Stimulated activated CD4-positive, alpha-beta T cell treated with anti-CD3 and anti-CD28 coated beads, Interleukin-2, amount 100 ng/mL, for 24 hours (primary cell): ENCODE data around the gene CPNE5.

Experiments used
- DNase-seq, 2 donors: peaks; one replicate each; pipeline ENCODE4 v3.0.0-alpha.2; 2020

The CPNE5 gene

DNA sequence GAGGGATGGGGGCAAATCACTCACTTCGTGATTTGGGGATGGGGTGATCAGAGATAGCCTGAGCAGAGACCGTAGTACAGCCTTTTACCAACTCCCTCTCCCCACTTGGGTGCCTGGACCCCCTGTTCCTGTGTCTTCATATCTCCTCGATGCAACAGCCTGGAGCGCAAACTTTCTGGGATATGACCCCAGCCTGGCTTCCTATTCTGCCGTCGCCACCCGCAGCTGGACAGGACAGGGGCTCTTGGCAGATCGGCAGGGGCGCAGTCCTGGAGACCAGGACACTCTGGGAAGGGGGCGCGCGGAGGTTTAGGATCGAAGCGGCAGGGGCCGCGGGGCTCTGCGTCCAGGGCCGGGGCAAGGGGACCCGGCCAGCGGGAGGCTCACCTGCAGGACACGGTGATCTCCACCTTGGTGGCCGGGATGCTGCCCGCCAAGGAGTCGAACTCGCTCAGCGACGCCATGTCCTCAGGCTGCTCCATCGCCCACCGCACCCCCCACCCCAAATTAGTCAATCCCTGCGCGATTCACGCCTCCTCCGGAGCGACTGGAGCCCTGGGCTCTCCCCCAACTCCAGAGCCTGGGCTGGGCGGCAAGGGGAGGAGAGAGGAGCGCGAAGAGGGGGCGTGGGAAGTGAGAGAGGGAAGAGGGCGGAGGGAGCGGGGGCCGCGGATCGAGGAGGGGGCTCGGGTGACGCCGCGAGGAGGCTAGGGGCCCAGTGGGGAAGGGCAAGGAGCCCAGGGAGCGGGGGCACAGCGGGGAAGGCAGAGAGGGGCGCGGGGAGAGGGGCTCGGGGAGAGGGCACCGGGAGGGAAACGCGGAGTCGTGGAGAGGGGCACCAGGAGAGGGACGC, at the start of gene CPNE5:
Gene CPNE5 (minus strand): TSS at position 549 of the 853 bp plus-strand sequence. CDS start 67 bp downstream, at position 482.
- no peak for DNase-seq

DNA sequence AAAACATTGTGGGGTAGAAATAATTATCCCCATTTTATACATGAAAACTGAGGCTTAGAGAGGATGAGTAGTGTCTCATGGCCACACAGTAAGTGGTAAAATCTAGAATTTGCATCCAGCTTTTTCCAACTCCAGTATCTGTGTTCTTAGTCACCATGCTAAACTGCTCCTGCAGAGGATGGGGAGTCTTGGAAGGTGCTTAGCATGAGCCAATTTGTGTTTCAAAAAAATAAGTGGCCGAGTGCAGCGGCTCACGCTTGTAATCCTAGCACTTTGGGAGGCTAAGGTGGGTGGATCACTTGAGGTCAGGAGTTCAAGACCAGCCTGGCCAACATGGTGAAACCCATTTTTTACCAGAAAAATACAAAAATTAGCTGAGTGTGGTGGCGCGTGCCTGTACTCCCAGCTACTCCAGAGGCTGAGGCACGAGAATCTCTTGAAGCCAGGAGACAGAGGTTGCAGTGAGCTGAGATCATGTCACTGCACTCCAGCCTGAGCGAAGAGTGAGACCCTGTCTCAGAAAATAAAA, 48.9 kb upstream of the CPNE5 start:
- DNase-seq = no peak

DNA sequence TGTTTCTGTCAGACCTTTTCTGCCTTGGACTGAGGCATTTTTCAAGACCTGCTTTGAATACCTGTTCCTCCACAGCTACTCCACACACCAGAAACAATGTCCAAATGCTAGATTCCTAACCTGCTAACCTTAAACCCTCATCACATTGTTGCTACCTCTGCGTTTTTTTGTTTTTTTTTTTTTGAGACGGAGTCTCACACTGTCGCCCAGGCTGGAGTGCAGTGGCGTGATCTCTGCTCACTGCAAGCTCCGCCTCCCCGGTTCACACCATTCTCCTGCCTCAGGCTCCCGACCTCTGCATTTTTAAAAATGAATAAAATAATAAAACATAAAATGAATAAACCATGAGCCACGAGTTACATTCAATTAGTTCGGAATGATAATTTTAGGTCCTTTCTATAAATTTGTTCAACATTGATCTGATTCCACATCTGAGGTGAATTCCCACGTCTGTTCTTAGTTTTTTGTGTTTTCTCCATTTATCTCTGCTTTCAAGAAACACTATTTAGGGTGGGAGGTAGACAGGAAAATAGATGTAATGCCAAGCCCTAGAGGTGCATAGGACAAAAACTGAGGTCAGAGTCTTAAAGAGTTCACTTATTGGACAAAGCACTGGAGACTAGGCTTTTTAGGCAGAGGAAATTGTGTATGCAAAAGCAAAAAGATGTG, 47.8 kb upstream of the CPNE5 start:
- no peak for DNase-seq

DNA sequence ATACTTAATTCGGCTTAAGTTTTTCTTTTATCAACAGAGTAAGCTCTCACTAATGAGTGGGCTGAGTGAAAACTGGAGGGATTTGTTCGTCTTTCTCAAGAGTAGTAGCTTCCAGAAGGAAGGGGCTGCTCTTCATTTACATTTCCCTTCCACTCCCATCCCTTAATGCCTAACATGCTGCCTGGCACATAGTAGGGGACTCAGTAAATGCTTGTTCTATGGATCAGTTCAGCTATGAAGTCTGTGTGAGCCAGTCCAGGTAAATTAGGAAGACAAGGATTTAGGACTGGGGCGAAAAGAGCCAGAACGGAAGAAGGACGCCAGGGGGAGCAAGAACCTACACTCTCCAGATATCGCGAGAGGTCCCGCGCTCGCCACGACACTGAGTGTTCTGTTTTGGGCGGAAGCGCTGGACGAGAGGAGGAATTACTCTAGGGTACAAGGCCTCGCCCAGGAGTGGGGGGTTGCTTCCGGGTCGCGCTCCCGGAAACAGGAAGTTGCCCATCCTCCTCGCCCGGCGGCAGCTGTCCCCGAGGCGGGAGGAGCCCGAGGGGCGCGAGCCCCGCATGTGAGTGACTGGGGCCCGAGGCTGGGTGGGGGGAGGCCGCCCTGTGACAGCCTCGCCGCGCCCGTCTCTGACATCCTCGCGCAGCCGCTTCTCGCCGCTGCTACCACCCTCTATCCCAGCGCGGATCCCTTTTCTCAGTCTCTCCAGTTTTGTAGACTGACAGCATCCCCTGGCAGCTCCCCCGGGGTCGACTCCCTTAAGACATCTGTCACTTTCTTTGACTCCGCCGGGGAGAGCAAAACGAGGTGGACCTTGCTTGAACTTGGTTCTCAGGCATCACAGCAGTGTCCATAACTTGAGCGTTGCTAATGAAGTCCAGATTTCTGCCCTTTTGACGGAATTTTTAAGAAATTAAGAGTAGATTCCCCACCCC, 46.5 kb upstream of the CPNE5 start, which contains the start of gene C6orf89:
Gene C6orf89 (plus strand): TSS at position 492 of the 941 bp plus-strand sequence. CDS start 13,493 bp downstream, outside the sequence.
- peak; percentile 96 to 97 for DNase-seq

DNA sequence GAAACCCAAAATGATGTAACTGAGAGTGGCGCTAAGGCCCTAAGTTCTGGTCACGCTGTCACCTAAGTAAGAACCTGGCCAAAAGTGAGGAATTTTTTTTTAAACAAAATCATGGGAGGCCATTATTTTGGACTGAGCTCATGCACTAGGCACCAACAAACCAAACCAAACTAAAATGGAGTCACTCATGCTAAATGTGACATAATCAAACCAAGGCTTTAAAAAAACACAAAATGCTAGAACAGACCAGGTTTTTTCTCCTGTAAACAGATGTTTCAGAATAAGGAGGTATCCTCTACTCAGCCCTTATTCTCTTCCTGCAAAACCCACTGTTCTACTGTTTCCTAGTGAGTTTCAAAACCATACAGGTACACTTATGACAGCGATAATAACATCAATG, 45.4 kb upstream of the CPNE5 start:
- DNase-seq = no peak

DNA sequence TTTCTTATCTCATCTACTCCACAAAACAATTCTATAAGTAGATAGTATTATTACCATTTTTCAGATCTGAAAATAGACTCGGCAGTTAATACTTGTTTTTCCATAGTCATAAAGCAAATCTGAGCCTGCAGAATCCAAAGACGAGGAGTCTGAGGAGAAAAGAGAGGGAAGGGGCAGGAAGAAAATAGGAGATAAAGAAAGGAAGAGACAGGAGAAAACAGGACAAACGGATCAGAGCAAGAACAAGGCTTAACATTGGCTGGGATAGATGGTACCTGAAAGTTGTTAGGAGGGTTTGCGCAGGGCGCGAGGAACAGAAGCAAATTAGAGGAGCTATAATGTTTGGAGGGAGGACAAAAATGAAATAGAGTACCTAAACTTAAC, 36.0 kb upstream of the CPNE5 start:
- DNase-seq = no peak

DNA sequence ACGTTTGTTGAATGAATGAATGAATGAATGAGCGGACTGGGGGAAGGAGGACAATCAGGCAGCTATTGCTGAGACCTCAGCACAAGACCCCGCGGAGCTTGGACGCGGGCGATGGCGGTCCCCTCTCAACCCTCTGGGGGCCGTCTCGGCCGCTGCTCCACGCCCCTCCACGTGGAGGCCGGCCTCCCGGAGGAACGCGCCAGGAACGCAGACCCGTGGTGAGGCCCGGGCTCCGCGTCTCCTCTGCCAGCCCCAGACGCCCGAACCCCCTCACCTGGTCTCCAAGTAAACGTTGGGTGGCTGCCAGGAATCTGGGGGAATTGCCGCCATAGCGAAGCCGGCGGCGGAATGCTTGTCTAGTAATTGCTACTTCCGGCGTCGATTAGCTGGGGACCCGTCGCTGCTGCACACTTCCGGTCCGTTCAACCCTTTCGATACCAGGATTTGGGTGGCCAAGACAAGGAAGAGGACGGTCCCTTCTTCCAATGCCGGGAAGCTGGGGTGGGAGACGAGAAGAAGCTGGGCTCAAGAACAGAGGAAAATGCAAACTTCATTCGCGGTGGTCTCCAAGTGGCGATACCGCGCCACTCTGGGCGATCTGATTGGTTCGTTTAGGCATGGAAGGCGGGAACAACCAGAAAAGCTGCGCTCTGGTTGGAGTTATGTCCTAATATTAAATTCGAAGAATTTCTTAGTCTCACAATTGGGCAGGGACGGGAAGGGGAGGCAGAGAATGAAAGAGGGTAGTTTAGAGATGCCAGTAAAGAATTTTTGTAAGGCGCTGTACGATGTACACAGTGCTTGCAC, 35.4 kb upstream of the CPNE5 start, which contains the start of gene PPIL1:
Gene PPIL1 (minus strand): TSS at position 361 of the 807 bp plus-strand sequence. CDS start 31 bp downstream, at position 330.
- peak; percentile 83 to 86 for DNase-seq

DNA sequence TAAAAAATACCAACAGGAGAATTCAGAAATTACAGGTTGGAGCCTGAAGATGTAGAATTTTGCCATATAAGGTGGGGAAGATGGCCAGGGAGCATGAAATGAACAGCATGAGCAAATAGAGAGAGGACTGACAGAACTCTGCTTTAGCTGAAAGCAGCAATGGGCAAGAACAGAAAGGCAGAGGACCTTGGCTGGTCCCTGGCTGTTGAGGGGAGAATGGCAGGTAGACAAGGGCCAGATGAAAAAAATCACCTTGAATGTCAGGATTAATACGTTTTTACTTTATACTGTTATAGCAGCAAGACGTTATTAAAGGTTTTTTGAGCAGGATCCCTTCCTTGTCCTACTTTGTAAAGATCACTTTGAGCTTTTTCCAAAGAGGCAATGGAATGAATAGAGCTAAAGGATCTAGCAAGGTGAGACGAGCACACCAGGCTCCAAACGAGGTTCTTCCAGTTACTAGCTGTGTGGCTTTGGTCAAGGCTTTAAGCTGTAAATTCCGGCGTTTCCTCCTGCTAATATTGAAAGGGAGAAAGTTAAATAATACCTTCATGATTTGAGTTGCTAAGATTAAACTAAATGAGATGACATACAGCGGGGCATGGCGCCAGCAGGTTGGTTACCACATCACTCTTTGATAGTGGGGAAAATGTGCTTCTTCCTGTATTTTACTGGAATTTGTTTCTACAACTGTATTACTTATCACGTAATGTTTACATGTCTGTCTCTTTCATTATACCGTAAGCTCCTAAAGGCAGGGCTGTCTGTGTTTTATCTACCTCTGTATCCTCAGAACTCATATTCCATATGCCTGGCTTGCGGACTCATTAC, 34.6 kb upstream of the CPNE5 start:
- no peak for DNase-seq

DNA sequence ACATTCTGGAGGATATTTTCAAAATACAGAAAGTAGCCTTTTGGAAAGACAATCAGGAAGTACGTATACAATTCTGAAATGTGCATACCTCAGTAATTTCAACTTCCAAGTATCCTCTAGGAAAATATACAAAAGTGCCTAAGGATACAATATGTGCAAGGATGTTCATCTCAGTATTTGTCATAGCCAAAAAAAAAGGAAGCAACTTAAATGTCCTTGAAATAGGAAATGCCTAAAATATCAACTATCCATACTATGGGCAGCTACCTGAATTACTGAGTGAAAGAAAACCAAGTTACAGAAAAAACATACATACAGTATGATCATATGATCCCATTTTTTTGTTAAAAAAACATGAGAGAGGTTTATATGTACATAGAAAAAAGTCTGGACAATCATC, 33.9 kb upstream of the CPNE5 start:
- DNase-seq = no peak

DNA sequence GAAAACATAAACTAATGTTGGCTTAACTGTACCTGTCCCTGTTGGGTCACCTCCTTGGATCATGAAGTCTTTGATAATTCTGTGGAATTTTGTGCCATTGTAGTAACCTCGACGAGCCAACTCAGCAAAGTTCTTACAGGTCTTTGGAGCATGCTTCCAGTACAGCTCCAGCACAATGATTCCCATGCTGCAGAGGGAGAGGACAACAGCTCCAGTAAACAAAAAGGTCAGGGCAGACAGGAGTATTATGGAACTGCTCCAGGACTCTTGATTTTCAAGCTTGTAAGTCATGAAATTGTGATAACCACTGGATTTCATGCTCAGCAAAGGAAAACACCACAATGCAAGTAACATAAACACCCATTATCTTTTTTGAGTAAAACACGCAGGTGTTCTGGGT, 32.4 kb upstream of the CPNE5 start:
- DNase-seq = no peak

DNA sequence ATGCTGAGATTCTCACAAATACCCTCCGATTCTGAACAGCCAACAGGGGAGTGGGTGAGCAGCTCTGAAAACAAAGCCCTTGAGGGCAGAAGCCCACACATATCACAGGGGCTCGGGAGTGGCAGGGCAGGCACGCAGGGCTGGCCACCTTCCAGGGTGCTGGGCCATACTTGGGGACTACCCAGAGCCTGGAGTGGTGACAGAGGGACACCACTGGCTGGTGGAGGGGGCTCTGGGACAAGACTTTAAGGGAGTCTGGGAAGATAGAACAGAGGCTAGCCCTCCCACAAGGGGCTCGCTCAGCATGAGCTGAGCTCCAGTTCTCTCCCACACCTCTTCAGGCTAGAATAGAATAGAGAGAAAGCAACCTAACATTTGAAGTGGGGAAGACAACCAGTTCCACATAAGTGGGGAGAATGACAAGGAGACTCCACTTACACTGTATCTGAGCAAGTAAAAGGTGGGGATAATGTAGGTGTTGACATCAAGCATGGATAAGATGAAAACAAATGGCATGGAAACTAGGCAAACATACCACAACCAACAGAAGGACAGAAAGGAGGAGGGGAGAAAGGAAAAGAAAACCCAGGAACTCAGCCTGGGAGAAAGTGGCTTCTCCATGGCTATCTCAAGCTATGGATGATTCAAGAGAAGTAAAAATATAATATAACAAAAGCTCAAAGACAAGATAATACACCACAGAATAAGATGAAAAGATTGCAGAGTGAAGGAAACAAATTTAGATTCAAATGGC, 28.4 kb upstream of the CPNE5 start:
- DNase-seq = no peak

DNA sequence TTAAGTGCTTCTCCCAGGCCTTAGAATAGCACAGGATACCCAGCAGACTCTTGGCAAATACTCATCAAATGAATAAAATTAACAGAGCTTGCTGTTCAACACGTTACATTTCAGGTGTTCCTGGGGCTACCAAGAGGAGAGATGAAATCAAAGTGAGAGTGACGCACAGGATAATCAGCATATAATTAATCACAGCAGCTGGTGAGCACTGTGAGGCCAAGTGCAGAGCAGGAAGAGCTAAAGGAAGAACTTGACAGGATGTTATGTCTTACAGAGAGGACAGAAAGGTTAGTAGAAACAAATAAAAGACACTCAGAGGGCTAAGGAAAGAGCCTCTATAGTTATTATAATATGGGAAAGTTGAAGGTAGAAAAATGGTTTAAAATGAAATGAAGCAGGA, 26.6 kb upstream of the CPNE5 start:
- DNase-seq = no peak

DNA sequence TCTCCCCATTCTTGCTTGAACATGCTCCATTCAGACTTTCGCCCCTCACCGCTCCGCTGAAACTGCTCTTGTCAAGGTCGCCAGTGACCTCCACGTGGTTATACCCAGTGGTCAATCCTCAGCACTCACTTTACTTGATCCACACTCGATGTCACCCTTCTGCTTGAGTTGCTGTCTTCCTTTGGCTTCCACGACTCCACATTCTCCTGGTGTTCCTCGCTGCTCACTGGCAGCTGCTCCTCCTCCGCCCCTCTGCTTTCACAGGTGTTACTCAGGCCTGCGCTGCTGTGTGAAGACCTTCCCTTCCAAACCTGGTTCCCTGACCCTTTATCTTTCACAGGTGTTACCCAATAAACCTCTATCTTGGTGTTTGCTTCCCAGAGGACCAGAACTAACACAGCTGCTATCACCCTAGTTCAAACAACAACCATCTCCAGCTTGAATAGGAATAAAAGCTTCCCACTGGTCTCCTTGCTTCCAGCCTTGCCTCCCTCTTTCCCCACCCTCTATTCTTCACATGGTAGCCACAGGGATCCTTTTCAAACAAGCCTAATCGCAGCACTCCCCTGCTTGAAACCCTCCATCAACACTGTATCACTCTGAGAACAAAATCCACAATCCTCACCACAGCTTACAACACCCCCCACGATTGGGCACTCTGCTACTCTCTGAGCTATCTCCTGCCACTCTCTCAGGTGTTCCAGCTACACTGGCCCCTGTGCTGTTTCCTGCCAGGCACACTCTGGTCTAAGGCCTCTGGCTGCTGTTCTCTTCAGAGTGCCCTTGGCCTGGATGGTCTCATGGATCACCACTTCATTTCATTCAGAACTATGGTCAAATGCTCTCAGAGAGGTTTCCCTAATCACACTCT, 24.7 kb upstream of the CPNE5 start:
- DNase-seq = no peak

DNA sequence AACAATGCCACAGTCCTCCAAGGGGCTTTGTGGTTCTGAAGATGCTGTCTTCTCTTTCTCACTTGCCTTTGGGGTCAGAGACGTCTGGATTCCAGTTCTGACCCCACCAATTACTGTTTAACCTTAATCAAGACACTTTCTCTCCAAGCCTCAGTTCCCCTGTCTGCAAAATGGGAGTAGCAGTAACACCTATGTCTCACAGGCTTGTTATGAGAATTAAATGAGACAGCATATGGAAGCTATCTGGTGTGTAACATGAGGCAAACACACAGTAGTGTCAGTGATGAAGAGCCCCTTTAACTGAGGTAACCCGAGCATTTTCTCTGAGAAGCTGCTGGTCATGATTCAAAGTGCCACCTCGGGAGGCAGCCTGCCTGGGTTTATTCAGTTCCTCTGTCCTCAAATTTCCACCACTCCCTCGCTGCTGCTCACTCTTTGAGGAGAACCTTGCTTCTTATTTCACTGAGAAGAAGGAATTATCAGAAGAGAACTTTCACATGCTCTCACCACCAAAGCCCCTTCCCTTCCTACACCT, 23.7 kb upstream of the CPNE5 start:
- DNase-seq = no peak

DNA sequence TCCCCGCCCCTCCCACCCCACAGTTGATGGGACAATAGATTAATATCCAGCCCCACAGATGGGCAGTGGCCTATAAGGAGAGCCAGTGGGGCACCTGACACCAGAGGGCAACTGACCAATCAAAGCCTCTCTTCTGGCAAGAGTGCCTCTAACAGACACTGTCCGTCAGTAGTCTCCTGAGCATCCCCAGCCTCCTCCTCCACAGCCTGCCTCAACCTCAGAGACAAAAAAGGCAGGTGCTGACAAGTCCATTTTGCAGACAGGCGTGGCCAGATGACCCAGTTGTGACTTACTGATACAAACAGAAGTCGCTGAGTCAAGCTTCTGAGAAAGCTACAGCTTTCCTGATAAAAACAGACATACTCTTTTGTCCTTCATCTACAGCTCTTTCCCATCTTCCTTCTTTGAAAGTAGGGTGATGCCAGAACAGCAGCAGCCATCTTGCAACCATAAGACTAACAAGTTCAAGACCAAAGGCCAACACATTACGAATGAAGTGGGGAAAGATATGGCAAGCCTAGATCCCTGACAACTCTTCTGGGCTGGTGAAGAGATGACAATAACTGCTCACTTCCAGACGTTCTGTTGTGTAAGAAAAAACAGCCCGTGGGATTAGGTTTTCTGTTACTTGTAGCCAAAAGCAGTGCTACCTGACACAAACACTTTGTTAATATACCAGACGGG, 23.1 kb upstream of the CPNE5 start:
- no peak for DNase-seq

DNA sequence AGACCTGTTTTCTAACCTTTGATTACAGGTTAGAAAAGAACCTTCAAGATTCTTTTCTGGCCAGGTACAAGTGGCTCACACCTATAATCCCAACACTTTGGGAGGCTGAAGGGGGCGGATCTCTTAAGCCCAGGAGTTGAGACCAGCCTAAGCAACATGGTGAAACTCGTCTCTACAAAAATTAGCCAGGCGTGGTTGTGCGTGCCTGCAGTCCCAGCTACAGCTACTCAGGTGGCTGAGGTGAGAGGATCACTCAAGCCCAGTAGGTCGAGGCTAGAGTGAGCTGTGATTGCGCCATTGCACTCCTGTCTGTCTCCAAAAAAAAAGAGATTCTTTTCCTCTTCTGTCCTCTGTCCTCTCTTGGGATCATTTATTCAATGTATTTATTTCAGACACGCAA, 20.9 kb upstream of the CPNE5 start:
- no peak for DNase-seq

DNA sequence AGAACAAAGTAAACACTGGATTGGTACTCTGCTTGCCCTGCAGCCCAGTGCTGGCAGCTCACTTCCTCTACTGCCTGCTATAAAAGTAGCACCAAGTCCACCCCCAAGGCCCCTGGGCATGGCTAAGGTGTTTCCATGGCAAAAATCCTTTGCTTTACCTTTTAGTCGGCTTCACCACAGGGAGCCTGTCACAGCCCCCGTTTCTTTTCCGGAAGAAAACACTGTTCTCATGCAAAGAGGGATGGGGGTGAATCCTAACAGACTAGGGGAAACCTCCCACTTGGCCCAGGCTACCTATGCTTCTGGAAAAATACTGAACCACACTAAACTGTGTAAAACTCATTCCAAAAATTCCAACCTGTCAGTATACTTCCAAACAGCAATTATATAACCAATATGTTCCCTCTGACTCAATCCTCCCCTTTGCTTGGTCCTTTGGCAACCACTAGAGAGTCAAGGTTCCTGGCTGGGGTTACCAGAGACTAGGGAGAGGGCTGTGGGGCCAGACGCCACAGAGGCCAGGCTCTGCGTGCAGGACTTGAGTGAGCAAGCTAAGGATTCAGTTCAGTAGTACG, 19.2 kb upstream of the CPNE5 start:
- no peak for DNase-seq

DNA sequence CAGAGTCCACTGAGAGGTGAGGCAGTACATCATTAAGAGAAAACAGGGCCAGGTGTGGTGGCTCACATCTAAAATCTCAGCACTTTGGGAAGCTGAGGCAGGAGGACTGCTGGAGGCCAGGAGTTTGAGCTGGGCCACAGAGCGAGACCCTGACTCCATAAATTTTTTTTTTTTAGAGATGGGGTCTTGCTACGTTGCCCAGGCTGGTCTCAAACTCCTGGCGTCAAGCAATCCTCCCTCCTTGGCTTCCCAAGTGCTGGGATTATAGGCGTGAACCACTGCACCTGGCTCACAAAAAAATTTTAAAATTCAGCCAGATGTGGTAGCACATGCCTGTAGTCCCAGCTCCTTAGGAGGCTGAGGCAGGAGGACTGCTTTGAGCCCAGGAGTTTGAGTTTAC, 18.1 kb upstream of the CPNE5 start:
- DNase-seq = no peak
